KMS-11 (cell line): ENCODE results near the gene MCM3AP.

Experiments
- H2AFZ ChIP-seq: fragments of 200-600 bp; sonication (generic); 2 replicates; pipeline ENCODE4 v1.6.1; 2016; ENCODE audit warnings: antibody characterized with exemption, mixed run types, low read depth
- H3K27ac ChIP-seq: fragments of 200-600 bp; sonication (generic); 2 replicates; pipeline ENCODE4 v1.6.1; 2016; ENCODE audit warnings: mild to moderate bottlenecking, mixed run types
- H3K27me3 ChIP-seq: fragments of 200-600 bp; sonication (generic); 2 replicates; pipeline ENCODE4 v1.6.1; 2017; ENCODE audit warnings: mild to moderate bottlenecking, low read depth, mixed run types, moderate library complexity; ENCODE audit not compliant: insufficient read depth
- H3K36me3 ChIP-seq: fragments of 200-600 bp; sonication (generic); 2 replicates; pipeline ENCODE4 v1.6.1; 2017; ENCODE audit warnings: mild to moderate bottlenecking, mixed run types; ENCODE audit not compliant: insufficient read depth
- H3K4me1 ChIP-seq: fragments of 200-600 bp; sonication (generic); 2 replicates; pipeline ENCODE4 v1.6.1; 2016; ENCODE audit warnings: mild to moderate bottlenecking, low read depth, mixed run types; ENCODE audit not compliant: poor library complexity, severe bottlenecking
- H3K4me2 ChIP-seq: fragments of 200-600 bp; sonication (generic); 2 replicates; pipeline ENCODE4 v1.7.0; 2016; ENCODE audit warnings: mild to moderate bottlenecking, mixed run types
- H3K4me3 ChIP-seq: fragments of 200-600 bp; sonication (generic); IDR thresholded peaks from 2 replicates; pipeline ENCODE4 v1.6.1; 2017; ENCODE audit warnings: low read depth, low read length, mixed read lengths; ENCODE audit not compliant: insufficient read depth
- H3K79me2 ChIP-seq: fragments of 200-600 bp; sonication (generic); 2 replicates; pipeline ENCODE4 v1.6.1; 2016; ENCODE audit warnings: low read depth, mixed run types; ENCODE audit not compliant: insufficient read depth
- H3K9ac ChIP-seq: fragments of 200-600 bp; sonication (generic); 2 replicates; pipeline ENCODE4 v1.6.1; 2016; ENCODE audit warnings: mild to moderate bottlenecking, mixed run types
- H4K20me1 ChIP-seq: fragments of 200-600 bp; sonication (generic); 2 replicates; pipeline ENCODE4 v1.6.1; 2016; ENCODE audit warnings: mild to moderate bottlenecking, mixed run types; ENCODE audit not compliant: insufficient read depth
- TF ChIP-seq, protein P1 (sequence below): fragments of 200-600 bp; sonication (generic); conservative IDR thresholded peaks from 2 replicates; pipeline ENCODE4 v1.6.1; 2017; ENCODE audit warnings: low read depth, mild to moderate bottlenecking, antibody characterized with exemption, low read length, moderate library complexity, mixed read lengths

The MCM3AP gene

DNA sequence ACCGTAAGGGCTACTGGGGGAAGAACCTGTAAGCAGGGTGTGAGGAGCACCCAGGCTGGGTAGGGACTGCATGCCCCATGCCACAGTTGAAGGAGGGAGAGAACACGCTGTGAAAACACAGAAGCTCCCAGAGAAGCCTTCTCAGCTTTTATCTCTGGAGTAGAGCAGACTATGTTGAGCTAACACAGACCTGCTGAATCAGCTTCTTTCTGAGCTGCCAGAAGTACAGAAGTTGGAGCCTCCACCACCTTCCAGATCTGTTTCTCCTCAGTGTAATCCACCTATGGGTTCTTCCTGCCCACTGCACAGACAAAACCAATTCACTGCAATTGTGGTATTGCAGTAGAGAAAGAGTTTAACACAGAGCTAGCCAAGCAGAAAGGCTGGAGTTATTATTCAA, 6.2 kb upstream of the MCM3AP start:
- no peaks in the 10 kb centered on the region for H3K36me3 ChIP-seq
- no peak overlapping the region for H3K4me3 ChIP-seq
- no peaks in the 10 kb centered on the region for H3K27me3 ChIP-seq
- TF ChIP-seq, protein P1, sequence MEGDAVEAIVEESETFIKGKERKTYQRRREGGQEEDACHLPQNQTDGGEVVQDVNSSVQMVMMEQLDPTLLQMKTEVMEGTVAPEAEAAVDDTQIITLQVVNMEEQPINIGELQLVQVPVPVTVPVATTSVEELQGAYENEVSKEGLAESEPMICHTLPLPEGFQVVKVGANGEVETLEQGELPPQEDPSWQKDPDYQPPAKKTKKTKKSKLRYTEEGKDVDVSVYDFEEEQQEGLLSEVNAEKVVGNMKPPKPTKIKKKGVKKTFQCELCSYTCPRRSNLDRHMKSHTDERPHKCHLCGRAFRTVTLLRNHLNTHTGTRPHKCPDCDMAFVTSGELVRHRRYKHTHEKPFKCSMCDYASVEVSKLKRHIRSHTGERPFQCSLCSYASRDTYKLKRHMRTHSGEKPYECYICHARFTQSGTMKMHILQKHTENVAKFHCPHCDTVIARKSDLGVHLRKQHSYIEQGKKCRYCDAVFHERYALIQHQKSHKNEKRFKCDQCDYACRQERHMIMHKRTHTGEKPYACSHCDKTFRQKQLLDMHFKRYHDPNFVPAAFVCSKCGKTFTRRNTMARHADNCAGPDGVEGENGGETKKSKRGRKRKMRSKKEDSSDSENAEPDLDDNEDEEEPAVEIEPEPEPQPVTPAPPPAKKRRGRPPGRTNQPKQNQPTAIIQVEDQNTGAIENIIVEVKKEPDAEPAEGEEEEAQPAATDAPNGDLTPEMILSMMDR = no peak
- H4K20me1 ChIP-seq = no peaks in the 10 kb centered on the region
- H3K4me1 ChIP-seq = peaks cover 28% of the 10 kb centered on the region
- H2AFZ ChIP-seq = no peak overlapping the region
- no peak overlapping the region for H3K9ac ChIP-seq
- no peak overlapping the region for H3K27ac ChIP-seq
- H3K79me2 ChIP-seq = peaks cover 10% of the 10 kb centered on the region; the same call in 1 of the 2 replicates
- H3K4me2 ChIP-seq = no peak overlapping the region

DNA sequence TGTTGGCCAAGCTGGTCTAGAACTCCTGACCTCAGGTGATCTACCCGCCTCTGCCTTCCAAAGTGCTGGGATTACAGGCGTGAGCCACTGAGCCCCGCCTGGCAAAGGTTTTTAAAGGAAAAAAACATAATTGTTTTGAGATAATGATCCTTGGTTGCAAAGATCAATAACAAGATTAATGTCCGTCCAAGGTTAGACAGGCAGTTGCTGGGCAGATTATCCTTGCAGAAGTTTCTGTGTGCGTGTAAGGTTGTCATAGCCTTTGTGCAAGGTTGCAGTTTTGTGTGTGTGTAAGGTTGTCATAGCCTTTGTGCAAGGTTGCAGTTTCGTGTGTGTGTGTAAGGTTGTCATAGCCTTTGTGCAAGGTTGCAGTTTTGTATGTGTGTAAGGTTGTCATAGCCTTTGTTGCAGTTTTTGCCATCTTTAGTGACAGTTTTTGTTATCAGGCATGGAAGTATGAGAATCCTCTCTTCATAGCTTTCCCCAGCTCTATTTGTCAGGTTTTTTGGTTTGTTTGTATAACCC, 4.3 kb upstream of the MCM3AP start:
- Histone ChIP-seq H3K79me2 (peaks cover 21% of the 10 kb centered on the region), H3K9ac (no peak overlapping the region), H3K4me2 (peak overlapping the region; percentile 36; the same call in 1 of the 2 replicates), H4K20me1 (no peaks in the 10 kb centered on the region), H3K27ac (no peak overlapping the region), H3K4me3 (no peak overlapping the region), H3K4me1 (peaks cover 32% of the 10 kb centered on the region), H2AFZ (no peak overlapping the region), H3K27me3 (no peaks in the 10 kb centered on the region), H3K36me3 (no peaks in the 10 kb centered on the region)
- TF ChIP-seq, protein P1 = no peak

DNA sequence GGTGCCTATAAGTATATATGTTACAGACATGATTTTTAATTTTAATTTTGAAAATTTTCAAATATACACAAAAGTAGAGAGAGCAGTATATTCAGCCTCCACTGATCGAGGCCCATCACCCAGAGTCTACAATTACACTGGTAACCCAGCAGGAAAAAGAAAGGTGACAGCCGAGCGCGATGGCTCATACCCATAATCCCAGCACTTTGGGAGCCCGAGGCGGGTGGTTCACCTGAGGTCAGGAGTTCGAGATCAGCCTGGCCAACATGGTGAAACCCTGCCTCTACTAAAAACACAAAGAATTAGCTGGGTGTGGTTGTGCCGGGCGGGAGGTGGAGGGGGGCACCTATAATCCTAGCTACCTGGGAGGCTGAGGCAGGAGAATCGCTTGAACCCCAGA, 2.1 kb upstream of the MCM3AP start:
- no peaks in the 10 kb centered on the region for H4K20me1 ChIP-seq
- peaks cover 43% of the 10 kb centered on the region for H3K79me2 ChIP-seq
- H3K9ac ChIP-seq = peak overlapping the region; percentile 75; the same call in 1 of the 2 replicates
- no peak overlapping the region for H3K4me3 ChIP-seq
- TF ChIP-seq, protein P1 = no peak
- H3K4me2 ChIP-seq = peak overlapping the region; percentile 73
- no peak overlapping the region for H3K27ac ChIP-seq
- peaks cover 7% of the 10 kb centered on the region; the same call in 1 of the 2 replicates for H3K36me3 ChIP-seq
- H3K4me1 ChIP-seq = peaks cover 54% of the 10 kb centered on the region
- H2AFZ ChIP-seq = peak overlapping the region; percentile 80; the same call in 1 of the 2 replicates
- no peaks in the 10 kb centered on the region for H3K27me3 ChIP-seq

DNA sequence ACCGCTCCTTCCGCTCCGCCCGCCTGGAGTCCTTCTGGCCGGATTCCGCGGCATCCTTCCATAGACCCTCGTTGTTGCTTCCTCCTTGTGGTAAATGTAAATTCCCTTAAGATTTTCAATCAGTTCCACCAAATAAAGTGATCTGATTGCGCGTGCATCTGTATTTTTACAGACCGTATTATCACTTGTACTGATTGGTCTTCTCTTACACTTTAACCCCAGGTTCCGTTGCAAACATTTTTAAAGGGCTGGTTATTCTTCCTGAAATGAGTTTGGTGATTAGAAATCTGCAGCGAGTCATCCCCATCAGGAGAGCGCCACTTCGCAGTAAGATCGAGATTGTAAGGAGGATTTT, 1.2 kb upstream of the MCM3AP start:
- peak overlapping the region; percentile 80 for H2AFZ ChIP-seq
- no peaks in the 10 kb centered on the region for H3K27me3 ChIP-seq
- H3K4me3 ChIP-seq = no peak overlapping the region
- H3K4me1 ChIP-seq = peaks cover 61% of the 10 kb centered on the region
- H3K36me3 ChIP-seq = peaks cover 7% of the 10 kb centered on the region; the same call in 1 of the 2 replicates
- peak overlapping the region; percentile 73 for H3K4me2 ChIP-seq
- no peaks in the 10 kb centered on the region for H4K20me1 ChIP-seq
- peaks cover 52% of the 10 kb centered on the region for H3K79me2 ChIP-seq
- TF ChIP-seq, protein P1 = no peak
- H3K27ac ChIP-seq = peak overlapping the region; percentile 77
- peak overlapping the region; percentile 75 for H3K9ac ChIP-seq
